Lower leg skin (tissue), 3 donors: ENCODE data around the gene ANGPTL2.

Source experiments
- CTCF ChIP-seq, 3 donors: fragments of 450-650 bp; IDR thresholded peaks; one replicate each; pipeline ENCODE4 v1.5.1; 2016; ENCODE audit warnings: antibody characterized with exemption in 3 of 3, mild to moderate bottlenecking in 3 of 3, moderate library complexity in 2 of 3
- POLR2A ChIP-seq, 2 donors: fragments of 450-650 bp; IDR thresholded peaks; one replicate each; pipeline ENCODE4 v1.6.1; 2016 to 2017; ENCODE audit warnings: antibody characterized with exemption in 2 of 2, mild to moderate bottlenecking in 1 of 2, moderate library complexity in 1 of 2

- TF ChIP-seq CTCF (IDR thresholded peaks at IDR 0.05) (no peak), POLR2A (IDR thresholded peaks at IDR 0.05) (no peak)
These were observed 7.8 kb downstream of the ANGPTL2 start for GRCh38 chr9:127114606-127115005.
